ENCODE results near the gene CPVL. TPM values are rescaled to one million over a fixed set of nuclear protein-coding genes. Genes with fewer than 3 reads are reported as not detected.

Gene CPVL
- total RNA-seq, 3 donors from 2014 or later (not counting 1 experiment from before 2014, with no cell fraction given): 4.9 to 11.6 (median 9.8) TPM

DNA sequence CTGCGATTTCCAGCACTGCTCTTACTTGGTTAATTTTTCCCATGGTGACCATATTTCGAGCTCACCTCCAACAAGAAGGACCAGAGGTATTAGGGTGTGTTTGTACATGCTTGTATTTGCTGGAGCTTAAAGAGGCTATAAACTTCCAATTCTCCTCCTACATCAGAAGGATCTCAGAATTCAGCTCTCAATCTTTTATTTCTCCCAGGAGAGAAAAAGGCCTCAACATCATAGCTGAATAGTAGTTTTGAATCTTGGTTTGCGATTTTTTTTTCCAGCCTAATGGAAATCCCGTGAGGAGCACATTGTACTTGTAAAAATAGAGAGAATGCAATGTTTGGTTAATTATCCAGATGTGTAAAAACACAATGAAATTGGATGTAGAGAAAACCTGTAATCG lies 69.7 kb downstream of the CPVL start:
- Histone ChIP-seq H3K9me3 (ENCODE audit: control insufficient read depth, insufficient read depth, low read length) (no peaks in the 10 kb centered on the region), H3K4me3 (ENCODE audit: low read length) (no peak overlapping the region), H3K27ac (ENCODE audit: low read length) (no peak overlapping the region), H3K36me3 (ENCODE audit: control insufficient read depth, insufficient read depth, low read length) (no peaks in the 10 kb centered on the region), H3K27me3 (ENCODE audit: control insufficient read depth, insufficient read depth, low read length) (no peaks in the 10 kb centered on the region), H3K4me1 (ENCODE audit: control insufficient read depth, insufficient read depth, low read length) (no peaks in the 10 kb centered on the region)
- DNase-seq (no peak), ATAC-seq (no peak)
- Mint-ChIP-seq H3K27ac (no peak overlapping the region), H3K9me3 (no peaks in the 10 kb centered on the region), H3K4me1 (no peaks in the 10 kb centered on the region), H3K4me3 (no peak overlapping the region), H3K27me3 (ENCODE audit: low read depth in 2 of 2) (peaks cover 13 to 35% of the 10 kb centered on the region in 2 donors), H3K36me3 (no peaks in the 10 kb centered on the region)
- WGBS (ENCODE audit: insufficient coverage): 89% methylated on average over 4 of the region's 5 CpGs
- intact Hi-C loops (cut with micrococcal nuclease): no loop called here
- TF ChIP-seq CTCF (IDR thresholded peaks at IDR 0.05): no peak

DNA sequence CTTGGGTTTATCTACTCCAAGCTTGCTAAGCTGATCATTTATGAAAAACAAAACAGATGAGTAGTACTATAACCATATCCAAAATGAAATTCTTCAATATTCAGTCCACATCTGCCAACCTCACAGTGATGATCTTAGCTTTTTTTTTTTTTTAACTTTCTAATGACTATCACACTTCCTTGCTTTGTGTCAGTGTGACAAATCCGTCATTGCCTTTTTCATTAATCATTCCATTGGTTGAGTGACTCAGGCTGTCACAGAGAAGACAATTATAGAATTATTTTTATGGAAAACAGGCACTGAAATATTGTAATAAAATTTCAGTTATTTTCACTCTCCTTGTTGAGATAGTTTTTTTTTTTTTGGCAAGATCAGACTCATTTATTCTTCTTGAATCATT lies 70.7 kb downstream of the CPVL start:
- Histone ChIP-seq H3K9me3 (ENCODE audit: control insufficient read depth, insufficient read depth, low read length) (no peaks in the 10 kb centered on the region), H3K36me3 (ENCODE audit: control insufficient read depth, insufficient read depth, low read length) (no peaks in the 10 kb centered on the region), H3K27me3 (ENCODE audit: control insufficient read depth, insufficient read depth, low read length) (no peaks in the 10 kb centered on the region), H3K4me3 (ENCODE audit: low read length) (no peak overlapping the region), H3K27ac (ENCODE audit: low read length) (no peak overlapping the region), H3K4me1 (ENCODE audit: control insufficient read depth, insufficient read depth, low read length) (no peaks in the 10 kb centered on the region)
- no peak overlapping the region for H3K27ac Mint-ChIP-seq
- H3K9me3 Mint-ChIP-seq: no peaks in the 10 kb centered on the region
- H3K27me3 Mint-ChIP-seq (ENCODE audit: low read depth in 2 of 2): peaks cover 11 to 35% of the 10 kb centered on the region in 2 donors
- no peaks in the 10 kb centered on the region for H3K36me3 Mint-ChIP-seq
- 100% methylated on average over 1 of the region's 1 CpG for WGBS (ENCODE audit: insufficient coverage)
- no peak overlapping the region for H3K4me3 Mint-ChIP-seq
- no peaks in the 10 kb centered on the region for H3K4me1 Mint-ChIP-seq
- no peak for TF ChIP-seq CTCF (IDR thresholded peaks at IDR 0.05)
- no peak for ATAC-seq
- intact Hi-C loops (cut with micrococcal nuclease): no loop called here
- no peak for DNase-seq

GRCh38 chr7:29071203-29071874 lies 75.0 kb downstream of the CPVL start:
- no peak overlapping the region for H3K4me3 ChIP-seq (ENCODE audit: low read length)
- intact Hi-C loops (cut with micrococcal nuclease): no loop called here
- no peaks in the 10 kb centered on the region for H3K9me3 Mint-ChIP-seq
- H3K27me3 Mint-ChIP-seq (ENCODE audit: low read depth in 2 of 2): peaks cover 8 to 22% of the 10 kb centered on the region in 2 donors
- 89% methylated on average over 5 of the region's 5 CpGs for WGBS (ENCODE audit: insufficient coverage)
- H3K36me3 Mint-ChIP-seq: no peaks in the 10 kb centered on the region
- no peak overlapping the region for H3K4me3 Mint-ChIP-seq
- ATAC-seq (no peak), DNase-seq (no peak)
- no peaks in the 10 kb centered on the region for H3K4me1 Mint-ChIP-seq
- H3K9me3 ChIP-seq (ENCODE audit: control insufficient read depth, insufficient read depth, low read length): no peaks in the 10 kb centered on the region
- no peaks in the 10 kb centered on the region for H3K36me3 ChIP-seq (ENCODE audit: control insufficient read depth, insufficient read depth, low read length)
- no peaks in the 10 kb centered on the region for H3K27me3 ChIP-seq (ENCODE audit: control insufficient read depth, insufficient read depth, low read length)
- TF ChIP-seq CTCF (IDR thresholded peaks at IDR 0.05): no peak
- no peak overlapping the region for H3K27ac Mint-ChIP-seq
- H3K27ac ChIP-seq (ENCODE audit: low read length): no peak overlapping the region
- H3K4me1 ChIP-seq (ENCODE audit: control insufficient read depth, insufficient read depth, low read length): no peaks in the 10 kb centered on the region

- Mint-ChIP-seq H3K4me3 (no peak overlapping the region), H3K9me3 (no peaks in the 10 kb centered on the region), H3K4me1 (no peaks in the 10 kb centered on the region), H3K27me3 (ENCODE audit: low read depth in 2 of 2) (peaks cover 0 to 2% of the 10 kb centered on the region in 2 donors), H3K36me3 (no peaks in the 10 kb centered on the region), H3K27ac (no peak overlapping the region)
- no peaks in the 10 kb centered on the region for H3K27me3 ChIP-seq (ENCODE audit: control insufficient read depth, insufficient read depth, low read length)
- intact Hi-C loops (cut with micrococcal nuclease): no loop called here
- no peaks in the 10 kb centered on the region for H3K9me3 ChIP-seq (ENCODE audit: control insufficient read depth, insufficient read depth, low read length)
- WGBS (ENCODE audit: insufficient coverage): 100% methylated on average over 2 of the region's 2 CpGs
- no peak overlapping the region for H3K27ac ChIP-seq (ENCODE audit: low read length)
- ATAC-seq (no peak), DNase-seq (no peak)
- no peaks in the 10 kb centered on the region for H3K36me3 ChIP-seq (ENCODE audit: control insufficient read depth, insufficient read depth, low read length)
- H3K4me1 ChIP-seq (ENCODE audit: control insufficient read depth, insufficient read depth, low read length): no peaks in the 10 kb centered on the region
- H3K4me3 ChIP-seq (ENCODE audit: low read length): no peak overlapping the region
- TF ChIP-seq CTCF (IDR thresholded peaks at IDR 0.05): no peak
Observed at GRCh38 chr7:29066641-29067040, 79.7 kb downstream of the CPVL start.

Measured in natural killer cell (primary cell).